Keratinocyte (primary cell): Measurements from ENCODE around the gene PHF12. TPM values are rescaled to one million over a fixed set of nuclear protein-coding genes. Genes with fewer than 3 reads are reported as not detected.
"Not testable (repeated sequence)": the region's sequence is repeated elsewhere in the genome, so short reads cannot be mapped to it uniquely, and the experiment has no call there.

ENCODE experiments used
- DNase-seq: peaks from one replicate; pipeline ENCODE4 v3.0.0-alpha.2; 2011; ENCODE audit warnings: low read depth, missing footprints, low spot score
- FAIRE-seq: peaks from 2 replicates; lab custom pipeline; 2011; peaks lifted over from hg19 to GRCh38; lab: Jason Lieb, UNC
- H2AFZ ChIP-seq: 2 replicates; pipeline ENCODE4 v1.6.0; 2012; ENCODE audit warnings: low read length, control low read depth, inconsistent platforms; ENCODE audit not compliant: control insufficient read depth
- H3K27ac ChIP-seq: 2 replicates; pipeline ENCODE4 v1.5.1; 2011; ENCODE audit warnings: low read length; ENCODE audit not compliant: control insufficient read depth, insufficient read depth
- H3K27me3 ChIP-seq: 3 replicates; pipeline ENCODE4 v1.6.0; 2011; ENCODE audit warnings: low read length; ENCODE audit not compliant: control insufficient read depth, insufficient read depth; ENCODE audit errors: extremely low read depth
- H3K36me3 ChIP-seq, 2 experiments: 2 replicates in 1 of 2; 3 replicates in 1 of 2; pipeline ENCODE4 v1.5.1; 2011; ENCODE audit warnings: low read length in 2 of 2, mild to moderate bottlenecking in 1 of 2; ENCODE audit not compliant: control insufficient read depth in 2 of 2, insufficient read depth in 2 of 2; ENCODE audit errors: extremely low read depth in 1 of 2
- H3K4me1 ChIP-seq: 3 replicates; pipeline ENCODE4 v1.5.1; 2011; ENCODE audit warnings: low read length; ENCODE audit not compliant: control insufficient read depth, insufficient read depth; ENCODE audit errors: extremely low read depth
- H3K4me2 ChIP-seq: 3 replicates; pipeline ENCODE4 v1.6.0; 2011; ENCODE audit warnings: low read depth, low read length; ENCODE audit not compliant: control insufficient read depth, insufficient read depth; ENCODE audit errors: extremely low read depth
- H3K4me3 ChIP-seq, 3 experiments: fragments of 200-600 bp in 1 of 3; sonication (generic) in 1 of 3; 2 replicates in 2 of 3; 3 replicates in 1 of 3; pipeline ENCODE4 v1.5.1; 2011 to 2016; ENCODE audit warnings: low read length in 3 of 3, mild to moderate bottlenecking in 3 of 3, control low read depth in 2 of 3, inconsistent platforms in 1 of 3, low read depth in 1 of 3, mixed read lengths in 1 of 3, mixed run types in 1 of 3, moderate library complexity in 1 of 3; ENCODE audit not compliant: control insufficient read depth in 2 of 3, insufficient read depth in 2 of 3; ENCODE audit errors: extremely low read depth in 1 of 3
- H3K79me2 ChIP-seq: 2 replicates; pipeline ENCODE4 v1.6.0; 2012; ENCODE audit warnings: low read length; ENCODE audit not compliant: control insufficient read depth, insufficient read depth
- H3K9ac ChIP-seq: 3 replicates; pipeline ENCODE4 v1.6.0; 2011; ENCODE audit warnings: low read length; ENCODE audit not compliant: control insufficient read depth, insufficient read depth; ENCODE audit errors: extremely low read depth
- H3K9me1 ChIP-seq: 3 replicates; pipeline ENCODE4 v1.6.0; 2011; ENCODE audit warnings: low read length; ENCODE audit not compliant: control insufficient read depth, insufficient read depth; ENCODE audit errors: extremely low read depth
- H3K9me3 ChIP-seq: 2 replicates; pipeline ENCODE4 v1.5.1; 2012; ENCODE audit warnings: low read depth, low read length; ENCODE audit not compliant: control insufficient read depth
- H4K20me1 ChIP-seq: 3 replicates; pipeline ENCODE4 v1.6.0; 2011; ENCODE audit warnings: low read length; ENCODE audit not compliant: control insufficient read depth, insufficient read depth; ENCODE audit errors: extremely low read depth
- CTCF ChIP-seq, 3 experiments: IDR thresholded peaks in 1 of 3; conservative IDR thresholded peaks in 1 of 3; optimal IDR thresholded peaks in 1 of 3; 2 replicates in 2 of 3; 3 replicates in 1 of 3; pipeline versions ENCODE3 to v1.5.1; 2011; ENCODE audit warnings: low read length in 3 of 3, mild to moderate bottlenecking in 3 of 3, moderate library complexity in 2 of 3, control low read depth in 1 of 3, inconsistent platforms in 1 of 3; ENCODE audit not compliant: insufficient read depth in 2 of 3; ENCODE audit errors: extremely low read depth in 1 of 3
- EZH2 ChIP-seq: IDR thresholded peaks from one replicate; pipeline ENCODE4 v1.6.1; 2012; ENCODE audit warnings: inconsistent platforms, mild to moderate bottlenecking, low read length, moderate library complexity
- dilution Hi-C: fragments of 300-500 bp; cut with MboI; formaldehyde crosslinking; loops from one replicate; pipeline ENCODE4 v1.7.0; 2020; ENCODE audit warnings: low sequenced_read_pairs; ENCODE audit not compliant: extremely low pct_ligation_motif_present
- polyA plus RNA-seq, 5 experiments: library from polyadenylated mRNA; depleted of rRNA in 3 of 5; stranded (reverse) in 3 of 5; stranded (forward) in 1 of 5; unstranded in 1 of 5; fragments of >200 nt; gene quantifications; 1 replicate in 1 of 5; 2 replicates in 3 of 5; 3 replicates in 1 of 5; pipeline versions ENCODE4 v1.2.1 to v1.2.3, GENCODE V29; 2011 to 2012; ENCODE audit warnings: missing spikeins in 2 of 5, low read depth in 1 of 5, low replicate concordance in 1 of 5

Gene PHF12
- polyA plus RNA-seq, 1 donor (not counting 4 experiments of a cell fraction or from before 2014, with no cell fraction given): 9.6 TPM

- Histone ChIP-seq H3K9me3 (no peaks in the 10 kb centered on the region), H3K4me1 (peaks cover 36% of the 10 kb centered on the region), H3K79me2 (no peaks in the 10 kb centered on the region), H3K9ac (no peak overlapping the region), H3K9me1 (no peaks in the 10 kb centered on the region), H3K36me3 (peaks cover 29 to 39% of the 10 kb centered on the region in 2 experiments), H4K20me1 (no peaks in the 10 kb centered on the region), H3K4me3 (no peak overlapping the region), H3K4me2 (no peak overlapping the region), H3K27ac (no peak overlapping the region), H2AFZ (no peak overlapping the region), H3K27me3 (no peaks in the 10 kb centered on the region)
- DNase-seq (no peak), FAIRE-seq (no peak)
- dilution Hi-C loops: no loop called here
- TF ChIP-seq EZH2: no peak
- no peak for TF ChIP-seq CTCF (optimal IDR thresholded peaks at IDR 0.05 in 1 of 3, IDR thresholded peaks at IDR 0.05 in 1 of 3, conservative IDR thresholded peaks at IDR 0.05 in 1 of 3; ENCODE audit: extremely low read depth in 1 of 3, insufficient read depth in 2 of 3, low read length in 3 of 3)
These were observed 45.0 kb downstream of the PHF12 start for GRCh38 chr17:28906276-28906675.

- H3K79me2 ChIP-seq: no peaks in the 10 kb centered on the region
- no peak for FAIRE-seq
- H3K9ac ChIP-seq: no peak overlapping the region
- TF ChIP-seq EZH2 (no peak), CTCF (optimal IDR thresholded peaks at IDR 0.05 in 1 of 3, IDR thresholded peaks at IDR 0.05 in 1 of 3, conservative IDR thresholded peaks at IDR 0.05 in 1 of 3; ENCODE audit: extremely low read depth in 1 of 3, insufficient read depth in 2 of 3, low read length in 3 of 3) (no peak)
- no peak for DNase-seq
- peak overlapping the region; percentile 23 for H3K4me2 ChIP-seq
- H4K20me1 ChIP-seq: no peaks in the 10 kb centered on the region
- no peak overlapping the region for H3K4me3 ChIP-seq
- peak overlapping the region; percentile 7 for H3K27ac ChIP-seq
- dilution Hi-C loops: no loop called here
- H2AFZ ChIP-seq: no peak overlapping the region
- H3K9me1 ChIP-seq: no peaks in the 10 kb centered on the region
- no peaks in the 10 kb centered on the region for H3K27me3 ChIP-seq
- H3K4me1 ChIP-seq: peaks cover 36% of the 10 kb centered on the region
- H3K36me3 ChIP-seq: peaks cover 18 to 26% of the 10 kb centered on the region in 2 experiments
- no peaks in the 10 kb centered on the region for H3K9me3 ChIP-seq
These were observed 46.5 kb downstream of the PHF12 start for GRCh38 chr17:28904800-28905199.

GRCh38 chr17:28903546-28903841 is 47.8 kb downstream of the PHF12 start:
- Histone ChIP-seq H3K9ac (peak overlapping the region; percentile 4), H3K4me1 (peaks cover 28% of the 10 kb centered on the region), H3K4me2 (peak overlapping the region; percentile 75), H3K36me3 (peaks cover 14 to 22% of the 10 kb centered on the region in 2 experiments)
- H3K27me3 ChIP-seq, H3K27ac ChIP-seq, FAIRE-seq, H3K9me3 ChIP-seq, dilution Hi-C loops, H2AFZ ChIP-seq, H3K9me1 ChIP-seq, H3K79me2 ChIP-seq, H3K4me3 ChIP-seq, DNase-seq, H4K20me1 ChIP-seq: not testable (repeated sequence)
